IPS DF 4.7 (cell line): Measurements from ENCODE around the gene DHRSX.
"Not testable (repeated sequence)": the region's sequence is repeated elsewhere in the genome, so short reads cannot be mapped to it uniquely, and the experiment has no call there.

ENCODE experiments used
- DNase-seq: peaks from one replicate; pipeline ENCODE4 v3.0.0-alpha.2; 2013; ENCODE audit warnings: low spot score; ENCODE audit errors: extremely low read depth

The DHRSX gene

DNA sequence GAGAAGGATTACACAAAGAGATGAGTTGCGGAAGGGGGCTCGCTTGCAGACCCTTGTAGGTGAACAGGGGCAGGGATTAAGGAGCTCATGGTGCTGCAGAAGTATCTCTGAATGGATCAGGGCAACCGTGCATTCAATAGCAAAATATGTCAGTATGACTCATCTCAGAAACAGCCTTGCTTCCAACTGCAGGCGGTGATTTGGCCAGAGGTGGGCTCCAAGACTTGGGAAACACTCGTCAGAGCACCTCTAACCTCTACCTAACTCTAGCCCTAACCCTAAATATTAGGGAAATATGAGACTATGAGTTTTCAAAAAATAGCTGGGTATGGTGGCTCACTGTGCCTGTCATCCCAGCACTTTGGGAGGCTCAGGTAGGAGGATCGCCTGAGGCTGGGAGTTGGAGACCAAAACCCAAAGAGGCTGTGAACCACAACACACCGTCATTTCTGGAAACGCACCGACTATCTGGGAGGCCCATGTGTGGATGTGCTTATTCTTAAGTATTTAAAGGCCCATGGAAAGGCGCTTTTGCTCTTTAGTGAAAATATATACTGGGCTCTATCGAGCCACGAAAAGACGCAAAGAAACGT is 102.6 kb downstream of the DHRSX start:
- DNase-seq = no peak

DNA sequence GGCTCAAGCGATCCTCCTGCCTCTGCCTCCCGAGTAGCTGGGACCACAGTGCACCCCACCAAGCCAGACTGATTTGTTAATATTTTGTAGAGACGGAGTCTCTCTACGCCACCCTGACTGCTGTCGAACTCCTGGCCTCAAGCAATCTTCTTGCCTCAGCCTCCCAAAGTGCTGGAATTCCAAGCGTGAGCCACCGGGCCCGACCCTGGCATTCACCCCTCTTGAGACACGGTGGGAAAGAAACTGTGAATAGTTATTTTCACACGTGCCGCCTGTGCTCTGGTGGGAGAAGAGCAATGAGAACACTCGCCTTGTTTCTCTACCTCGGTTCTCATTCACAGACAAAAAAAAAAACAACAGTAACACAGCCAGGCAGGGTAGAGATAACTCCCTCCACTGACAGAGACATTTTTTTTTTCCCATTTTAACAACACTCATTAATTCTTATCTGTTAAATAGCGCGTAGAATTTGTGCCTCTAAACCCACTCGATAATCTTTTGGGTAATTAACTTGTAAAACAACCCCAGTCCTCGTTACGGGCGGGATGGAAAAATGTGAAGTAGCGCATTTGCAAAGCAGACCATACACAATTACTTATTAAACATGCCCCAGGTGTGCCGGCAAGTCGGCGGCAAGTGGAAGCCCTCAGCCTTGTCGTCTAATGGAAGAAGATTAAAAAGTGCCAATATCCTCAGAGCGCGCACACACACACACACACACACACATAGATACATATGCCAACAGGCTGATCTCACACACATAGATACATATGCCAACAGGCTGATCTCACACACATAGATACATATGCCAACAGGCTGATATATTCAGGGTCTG is 103.3 kb downstream of the DHRSX start:
- no peak for DNase-seq

DNA sequence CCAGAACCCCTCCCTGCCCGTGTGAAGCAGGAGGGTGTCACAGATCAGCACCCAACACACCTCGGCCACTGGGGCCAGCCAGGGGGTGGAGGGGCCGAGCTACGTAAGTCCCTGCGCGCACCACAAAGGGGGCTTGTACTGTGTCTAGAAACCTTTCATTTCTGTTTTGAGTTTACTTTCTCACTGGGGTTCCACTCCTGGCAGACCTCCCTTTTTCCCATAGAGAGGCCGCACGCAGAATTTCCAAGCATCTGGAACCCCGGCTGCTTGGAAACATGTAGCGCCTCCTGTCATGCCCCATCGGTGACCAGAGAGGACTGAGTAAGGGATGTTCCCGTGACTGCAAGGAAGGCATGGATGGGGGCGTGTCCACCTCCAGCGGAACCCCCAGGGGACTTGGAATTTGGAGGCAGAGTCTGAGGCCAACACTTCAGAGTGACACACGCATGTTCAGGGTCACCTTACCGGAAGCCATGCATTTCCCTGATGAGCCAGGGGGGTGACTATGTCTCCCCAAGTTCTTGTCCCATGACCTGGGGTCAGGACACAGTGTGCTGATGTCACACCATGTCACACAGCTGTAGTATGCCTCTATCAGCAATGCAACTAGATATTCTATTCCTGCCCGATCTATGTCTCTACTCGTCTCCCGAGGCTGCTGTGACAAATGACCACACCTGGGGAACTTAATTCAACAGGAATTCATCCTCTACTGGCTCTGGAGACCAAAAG is 105.3 kb downstream of the DHRSX start:
- no peak for DNase-seq

DNA sequence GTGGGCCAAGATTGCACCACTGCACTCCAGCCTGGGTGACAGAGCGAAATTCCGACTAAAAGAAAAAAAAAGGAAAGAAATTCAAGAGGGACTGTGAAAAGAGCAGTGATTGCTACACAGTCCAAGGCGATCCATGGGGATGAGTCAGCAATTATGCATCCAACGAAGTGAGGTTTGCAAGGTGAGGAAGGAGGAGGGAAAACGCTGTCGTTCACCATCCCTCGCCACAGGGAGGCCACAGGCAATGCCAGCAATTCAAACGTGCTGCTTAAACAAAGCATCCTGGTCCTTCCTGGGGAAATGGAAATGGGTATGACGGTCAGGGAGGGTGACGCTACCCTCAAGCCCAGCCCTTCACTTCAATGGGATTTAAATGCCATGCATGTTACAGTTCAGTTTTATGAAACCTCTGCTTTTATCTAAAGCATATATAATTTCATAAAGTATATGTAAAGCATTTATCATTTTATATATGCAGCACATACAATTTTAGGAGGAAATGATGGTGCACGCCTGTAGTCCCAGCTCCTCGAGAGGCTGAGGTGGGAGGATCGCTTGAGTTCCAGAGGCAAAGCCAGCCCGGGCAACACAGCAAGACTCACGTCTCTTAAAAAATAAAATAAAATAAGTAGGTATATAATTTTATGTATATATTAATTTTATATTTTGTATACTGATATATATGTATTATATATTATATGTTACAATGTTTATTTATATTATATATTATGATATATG is 108.7 kb downstream of the DHRSX start:
- DNase-seq = peak; percentile 96

DNA sequence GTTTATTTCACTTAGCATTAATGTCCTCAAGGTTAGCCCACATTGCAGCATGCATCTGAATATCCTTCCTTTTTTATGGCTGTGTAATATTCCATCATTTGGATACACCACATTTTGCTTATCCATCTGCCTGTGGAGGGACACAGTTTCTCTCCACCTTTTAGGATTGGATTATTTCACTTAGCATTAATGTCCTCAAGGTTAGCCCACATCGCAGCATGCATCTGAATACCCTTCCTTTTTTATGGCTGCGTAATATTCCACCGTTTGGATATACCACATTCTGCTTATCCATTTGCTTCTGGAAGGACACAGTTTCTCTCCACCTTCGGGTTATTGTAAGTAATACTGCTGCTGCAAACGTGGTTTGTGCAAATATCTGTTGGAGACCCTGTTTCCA is 110.0 kb downstream of the DHRSX start:
- no peak for DNase-seq

DNA sequence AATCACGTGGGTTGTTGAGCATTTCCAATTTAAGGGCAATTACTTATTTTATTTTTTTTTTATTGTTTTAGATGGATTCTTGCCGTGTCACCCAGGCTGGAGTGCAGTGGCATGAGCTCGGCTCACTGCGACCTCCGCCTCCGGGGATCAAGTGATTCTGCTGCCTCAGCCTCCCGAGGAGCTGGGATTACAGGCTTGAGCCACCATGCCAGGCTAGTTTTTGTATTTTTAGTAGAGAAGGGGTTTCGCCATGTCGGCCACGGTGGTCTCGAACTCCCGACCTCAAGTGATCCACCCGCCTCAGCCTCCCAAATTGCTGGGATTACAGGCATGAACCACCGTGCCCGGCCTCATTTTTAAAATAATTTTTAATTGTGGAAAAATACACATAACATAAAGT is 111.0 kb downstream of the DHRSX start:
- DNase-seq = not testable (repeated sequence)

DNA sequence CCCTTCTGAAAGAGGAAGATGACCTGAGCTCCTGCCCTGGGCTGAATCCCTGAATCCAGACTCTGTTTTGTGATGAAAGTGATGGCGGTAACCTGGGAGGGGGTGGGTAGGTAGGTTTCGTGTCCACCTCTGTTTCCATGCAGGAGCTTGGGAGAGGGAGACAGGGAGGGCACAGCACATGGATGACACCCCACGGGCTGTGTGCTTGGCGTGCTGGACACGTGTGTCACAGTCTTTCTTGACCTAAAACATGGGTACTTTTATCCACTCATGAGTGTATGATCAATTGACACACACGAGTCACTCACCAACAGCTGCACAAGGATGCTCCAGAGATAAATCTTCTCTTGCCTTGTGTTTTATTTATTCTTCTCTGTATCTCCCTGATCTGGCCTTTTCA is 111.5 kb downstream of the DHRSX start:
- no peak for DNase-seq

DNA sequence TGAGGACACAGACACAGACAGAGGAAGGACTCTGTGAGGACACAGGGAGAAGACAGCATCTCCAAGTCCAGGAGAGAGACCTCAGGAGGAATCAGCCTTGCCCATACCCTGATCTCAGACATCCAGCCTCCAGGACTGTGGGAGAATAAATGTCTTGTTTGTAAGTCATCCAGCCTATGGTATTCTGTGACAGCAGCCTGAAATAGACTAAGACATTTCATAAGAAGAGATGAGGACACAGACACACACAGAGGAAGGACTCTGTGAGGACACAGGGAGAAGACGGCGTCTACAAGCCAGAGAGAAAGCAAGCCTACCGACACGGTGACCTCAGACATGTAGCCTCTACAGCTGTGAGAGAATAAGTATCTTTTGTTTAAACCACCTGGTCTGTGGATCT is 112.1 kb downstream of the DHRSX start:
- DNase-seq = no peak

DNA sequence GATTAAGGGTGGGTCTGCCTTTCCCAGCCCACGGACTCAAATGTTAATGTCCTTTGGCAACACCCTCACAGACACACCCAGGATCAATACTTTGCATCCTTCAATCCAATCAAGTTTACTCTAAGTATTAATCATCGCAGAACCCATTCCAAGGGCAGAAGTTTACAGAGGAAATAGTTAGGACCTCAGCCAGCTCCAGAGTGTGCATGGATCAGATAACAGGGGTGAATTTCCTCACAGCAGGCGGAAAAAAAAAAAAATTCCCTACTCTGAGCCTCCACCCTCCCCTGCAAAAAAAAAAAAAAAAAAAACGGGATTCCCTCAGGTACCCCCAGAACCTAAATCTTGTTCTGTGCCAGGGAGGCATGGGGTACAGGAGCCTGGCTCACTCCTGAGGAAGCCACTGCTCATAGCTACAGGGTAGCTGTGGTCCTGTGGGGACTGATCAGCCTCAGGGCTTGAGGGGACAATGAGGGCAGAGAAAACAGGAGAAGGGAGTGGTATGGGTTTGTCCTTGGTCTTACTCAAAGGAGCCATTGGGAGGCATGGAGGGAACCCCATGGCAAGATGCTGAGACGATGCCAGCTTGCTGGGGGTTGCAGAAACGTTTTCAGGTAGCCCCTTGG is 113.0 kb downstream of the DHRSX start:
- no peak for DNase-seq

DNA sequence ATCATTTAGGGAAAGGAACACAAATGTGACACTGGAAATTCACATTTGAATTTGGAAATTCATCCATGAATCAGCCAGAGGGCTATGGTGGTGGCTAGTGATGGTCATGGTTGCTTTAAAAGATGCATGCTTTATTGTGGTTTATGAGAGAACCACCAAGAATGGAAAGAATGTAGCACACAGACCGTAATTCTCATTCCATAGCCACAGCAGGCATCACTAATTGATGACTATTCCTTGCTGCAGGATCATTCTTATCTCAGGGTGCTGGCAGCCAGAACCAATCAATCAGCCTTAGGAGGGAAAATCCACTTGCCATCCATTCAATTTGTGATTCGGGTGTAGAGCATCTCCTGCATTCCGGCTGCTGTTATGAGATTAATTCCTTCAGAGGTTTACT is 115.6 kb downstream of the DHRSX start:
- no peak for DNase-seq

DNA sequence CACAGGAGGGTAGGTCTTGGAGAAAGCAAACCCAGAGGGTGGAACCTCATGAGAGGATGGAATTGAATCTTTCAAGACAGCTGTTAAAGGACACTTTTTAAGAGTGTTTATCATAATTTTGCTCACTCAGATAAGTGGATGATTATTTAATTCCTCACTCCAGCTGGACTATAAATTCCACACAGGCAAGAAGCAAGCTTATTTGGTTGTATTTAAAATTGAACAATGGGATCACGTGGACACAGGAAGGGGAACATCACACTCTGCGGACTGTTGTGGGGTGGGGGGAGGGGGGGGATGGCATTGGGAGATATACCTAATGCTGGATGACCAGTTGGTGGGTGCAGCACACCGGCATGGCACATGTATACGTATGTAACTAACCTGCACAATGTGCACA is 116.3 kb downstream of the DHRSX start:
- no peak for DNase-seq

DNA sequence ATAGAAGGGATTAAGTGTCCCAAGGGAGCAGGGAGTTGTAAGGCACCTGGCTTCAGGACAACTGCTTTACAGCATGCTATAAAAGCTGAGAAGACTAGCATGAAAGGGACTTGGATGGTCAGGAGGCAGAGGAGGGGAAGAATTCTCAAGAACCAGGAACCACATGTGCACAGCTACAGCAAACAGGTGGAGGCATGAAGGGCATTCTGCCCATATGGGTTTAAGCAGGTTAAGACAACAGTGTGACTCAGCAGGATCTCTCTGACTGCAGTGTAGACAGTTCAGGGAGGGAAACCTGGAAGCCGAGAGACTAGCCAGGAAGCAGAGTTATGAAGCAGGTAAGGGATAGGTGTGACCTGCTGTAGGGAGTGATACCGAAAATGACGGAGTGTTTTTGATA is 117.0 kb downstream of the DHRSX start:
- no peak for DNase-seq

DNA sequence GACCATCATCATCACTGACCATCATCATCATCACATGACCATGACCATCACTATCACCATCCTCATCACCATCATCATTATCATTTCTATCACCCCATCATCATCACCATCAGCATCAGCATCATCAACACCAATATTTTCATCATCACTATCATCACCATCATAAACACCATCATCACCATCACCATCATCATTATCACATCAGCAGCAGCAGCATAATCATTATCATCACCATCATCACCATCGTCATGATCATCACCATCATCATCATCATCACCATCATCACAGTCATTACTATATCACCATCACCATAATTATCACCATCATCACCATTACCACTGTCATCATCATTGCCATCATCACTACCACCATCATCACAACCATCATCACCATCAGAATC is 117.6 kb downstream of the DHRSX start:
- no peak for DNase-seq

DNA sequence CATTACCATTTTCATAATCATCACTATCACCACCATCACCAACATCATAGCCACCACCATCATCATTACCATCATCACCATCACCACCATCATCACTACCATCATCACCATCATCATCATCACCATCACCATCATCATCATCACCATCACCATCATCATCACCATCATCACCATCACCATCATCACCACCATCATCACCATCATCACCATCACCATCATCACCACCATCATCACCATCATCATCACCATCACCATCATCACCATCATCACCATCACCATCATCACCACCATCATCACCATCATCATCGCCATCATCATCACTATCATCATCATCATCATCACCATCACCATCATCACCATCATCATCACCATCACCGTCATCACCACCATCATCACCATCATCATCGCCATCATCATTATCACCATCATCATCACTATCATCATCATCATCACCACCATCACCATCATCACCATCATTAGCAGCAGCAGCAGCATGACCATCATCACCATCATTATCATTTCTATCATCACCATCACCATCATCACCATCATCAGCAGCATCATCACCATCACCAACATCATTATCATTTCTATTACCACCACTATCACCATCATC is 118.2 kb downstream of the DHRSX start:
- DNase-seq = not testable (repeated sequence)

DNA sequence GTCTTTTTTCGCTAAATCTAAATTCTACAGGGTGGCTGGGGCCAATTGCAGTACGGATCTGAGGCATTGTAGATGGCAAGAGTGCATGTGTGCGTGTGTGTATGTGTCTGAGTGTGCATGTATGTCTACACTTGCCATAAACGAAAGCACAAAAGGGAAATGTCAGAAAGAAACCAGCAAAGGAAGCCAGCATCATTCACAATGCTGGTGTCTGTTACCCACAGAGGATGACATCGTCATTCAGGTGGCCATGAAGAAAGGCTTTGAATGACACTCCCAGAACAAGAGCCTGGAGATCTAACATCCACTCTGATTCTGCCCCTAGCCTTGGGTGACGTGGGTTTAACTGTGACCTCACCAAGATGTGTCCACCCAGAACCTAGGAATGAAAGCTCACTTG is 124.6 kb downstream of the DHRSX start:
- no peak for DNase-seq

DNA sequence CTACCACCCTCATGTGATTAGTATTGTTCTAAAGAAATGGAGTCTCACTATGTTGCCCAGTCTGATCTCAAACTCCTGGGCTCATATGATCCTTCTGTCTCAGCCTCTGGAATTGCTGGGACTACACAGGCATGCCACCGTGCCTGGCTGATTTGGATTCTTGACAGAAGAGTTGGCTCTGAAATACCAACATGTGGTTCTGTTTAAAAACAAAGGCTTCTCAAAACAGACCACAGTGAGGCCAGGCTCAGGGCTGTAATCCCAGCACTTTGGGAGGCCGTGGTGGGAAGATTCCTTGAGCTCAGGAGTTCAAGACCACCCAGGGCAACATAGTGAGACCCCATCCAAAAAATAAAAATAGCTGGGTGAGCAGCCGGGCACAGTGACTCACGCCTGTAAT is 126.7 kb downstream of the DHRSX start:
- DNase-seq = no peak

DNA sequence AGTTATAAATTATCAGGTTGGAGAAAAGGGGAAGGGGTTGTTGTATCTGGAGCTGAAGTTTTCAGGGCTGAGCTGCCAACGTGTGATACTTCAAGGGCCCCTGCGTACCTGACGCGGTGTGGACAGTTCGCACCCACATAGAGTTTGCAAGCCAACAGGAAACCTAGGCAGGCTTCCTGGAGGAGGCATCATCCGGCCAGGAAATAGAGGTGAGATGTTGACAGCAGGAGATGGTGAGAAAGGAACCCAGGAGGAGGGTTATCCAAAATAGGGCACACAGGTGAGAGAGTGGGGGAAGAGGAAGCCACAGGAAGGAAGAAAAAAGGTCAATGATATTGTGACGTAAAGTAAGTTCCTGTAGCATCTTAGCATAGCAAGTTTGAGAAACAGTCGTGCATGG is 127.2 kb downstream of the DHRSX start:
- DNase-seq = no peak

DNA sequence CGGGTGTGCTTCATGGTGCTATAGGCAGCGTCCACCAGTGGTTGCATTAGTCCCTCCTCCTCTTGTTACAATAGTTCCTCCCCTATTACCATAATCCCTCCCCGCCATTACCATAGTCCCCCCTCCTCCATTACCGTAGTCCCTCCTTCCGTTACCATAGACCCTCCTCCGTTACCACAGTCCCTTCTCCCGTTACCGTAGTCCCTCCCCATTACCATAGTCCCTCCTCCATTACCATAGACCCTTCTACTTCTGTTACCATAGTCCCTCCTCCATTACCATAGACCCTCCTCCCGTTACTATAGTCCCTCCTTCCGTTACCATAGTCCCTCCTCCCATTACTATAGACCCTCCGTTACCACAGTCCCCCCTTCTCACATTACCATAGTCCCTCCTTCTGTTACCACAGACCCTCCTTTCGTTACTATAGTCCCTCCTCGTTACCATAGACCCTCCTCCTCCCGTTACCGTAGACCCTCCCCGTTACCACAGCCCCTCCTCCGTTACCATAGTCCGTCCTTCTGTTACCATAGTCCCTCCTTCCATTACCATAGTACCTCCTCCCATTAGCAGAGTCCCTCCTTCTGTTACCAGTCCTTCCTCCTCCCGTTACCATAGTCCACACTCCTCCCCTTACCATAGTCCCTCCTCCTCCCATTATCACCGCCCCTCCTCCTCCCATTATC is 129.6 kb downstream of the DHRSX start:
- peak; percentile 28 for DNase-seq

DNA sequence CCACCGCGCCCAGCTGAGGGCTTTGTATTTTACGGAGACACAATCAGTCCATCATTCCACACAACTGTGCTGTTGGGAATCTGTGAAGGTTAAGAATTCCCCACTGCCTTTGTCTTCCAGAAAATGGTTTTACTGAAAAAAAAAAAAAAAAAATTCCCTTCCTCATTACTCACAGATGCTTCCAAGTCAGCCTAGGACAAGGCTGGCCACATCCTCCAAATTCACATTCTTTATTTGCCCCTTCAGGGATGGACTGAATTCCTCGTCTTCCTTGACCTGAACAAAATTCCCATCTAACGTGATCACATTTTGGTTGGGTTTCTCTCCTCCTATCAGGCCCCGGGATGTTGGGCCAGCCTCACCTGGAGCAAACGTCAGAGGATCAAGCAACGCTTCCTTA is 130.3 kb downstream of the DHRSX start:
- no peak for DNase-seq

DNA sequence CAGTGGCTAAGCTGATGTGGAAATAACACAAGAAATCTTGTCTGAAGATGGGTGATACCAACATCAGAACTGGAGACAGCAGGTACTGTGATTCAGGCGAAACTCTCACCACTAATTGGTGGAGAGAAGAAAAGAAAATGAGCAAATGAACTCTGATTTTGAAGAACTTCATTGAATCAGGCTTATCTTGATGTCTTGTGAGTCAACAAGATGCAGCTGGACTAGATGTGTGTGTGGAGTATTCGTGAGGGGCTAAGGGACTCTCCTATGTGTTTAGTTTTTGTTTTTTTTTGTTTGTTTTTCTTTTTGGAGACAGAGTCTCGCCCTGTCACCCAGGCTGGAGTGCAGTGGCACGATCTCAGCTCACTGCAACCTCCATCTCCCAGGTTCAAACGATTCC is 131.6 kb downstream of the DHRSX start:
- DNase-seq = no peak
